GM13976 (cell line): ENCODE results near the gene PCYT2.

ENCODE experiments used
- DNase-seq: peaks from one replicate; pipeline ENCODE4 v3.0.0; 2012; ENCODE audit warnings: low spot score
- in situ Hi-C: fragments of 300-500 bp; cut with MboI; formaldehyde crosslinking; loops from one replicate; pipeline ENCODE4 v1.12.0; 2022; ENCODE audit warnings: low sequenced_read_pairs, mixed read lengths, inconsistent platforms; ENCODE audit not compliant: unreplicated experiment
- TF ChIP-seq, protein P1 (sequence below): IDR thresholded peaks from 2 replicates; pipeline ENCODE4 v1.5.1; 2012; ENCODE audit warnings: borderline replicate concordance, mild to moderate bottlenecking; ENCODE audit not compliant: insufficient read depth; ENCODE audit errors: extremely low read depth, missing control alignments, control extremely low read depth

Gene PCYT2

DNA sequence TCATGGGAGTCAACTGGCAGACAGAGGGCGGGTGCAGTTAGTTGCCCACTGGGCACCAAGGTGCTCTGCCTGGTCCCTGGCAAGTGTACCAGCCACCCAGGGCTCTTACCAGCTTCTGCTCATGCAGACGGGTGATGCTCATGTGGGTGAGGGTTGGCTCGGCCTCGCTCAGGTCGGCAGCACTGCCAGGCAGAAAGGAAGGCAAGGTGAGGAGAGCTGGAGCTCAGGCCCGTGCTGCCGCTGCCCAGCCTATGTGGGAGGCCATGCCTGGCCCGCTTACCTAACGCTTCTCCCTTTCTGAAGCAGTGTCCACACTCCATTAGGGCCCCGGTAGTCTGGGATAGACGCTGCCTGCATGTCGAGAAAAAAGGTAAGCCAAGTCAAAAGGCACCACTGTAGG, 4.1 kb upstream of the PCYT2 start:
- in situ Hi-C loops, result no loop called here
- TF ChIP-seq, protein P1, sequence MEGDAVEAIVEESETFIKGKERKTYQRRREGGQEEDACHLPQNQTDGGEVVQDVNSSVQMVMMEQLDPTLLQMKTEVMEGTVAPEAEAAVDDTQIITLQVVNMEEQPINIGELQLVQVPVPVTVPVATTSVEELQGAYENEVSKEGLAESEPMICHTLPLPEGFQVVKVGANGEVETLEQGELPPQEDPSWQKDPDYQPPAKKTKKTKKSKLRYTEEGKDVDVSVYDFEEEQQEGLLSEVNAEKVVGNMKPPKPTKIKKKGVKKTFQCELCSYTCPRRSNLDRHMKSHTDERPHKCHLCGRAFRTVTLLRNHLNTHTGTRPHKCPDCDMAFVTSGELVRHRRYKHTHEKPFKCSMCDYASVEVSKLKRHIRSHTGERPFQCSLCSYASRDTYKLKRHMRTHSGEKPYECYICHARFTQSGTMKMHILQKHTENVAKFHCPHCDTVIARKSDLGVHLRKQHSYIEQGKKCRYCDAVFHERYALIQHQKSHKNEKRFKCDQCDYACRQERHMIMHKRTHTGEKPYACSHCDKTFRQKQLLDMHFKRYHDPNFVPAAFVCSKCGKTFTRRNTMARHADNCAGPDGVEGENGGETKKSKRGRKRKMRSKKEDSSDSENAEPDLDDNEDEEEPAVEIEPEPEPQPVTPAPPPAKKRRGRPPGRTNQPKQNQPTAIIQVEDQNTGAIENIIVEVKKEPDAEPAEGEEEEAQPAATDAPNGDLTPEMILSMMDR, result no peak
- no peak for DNase-seq

DNA sequence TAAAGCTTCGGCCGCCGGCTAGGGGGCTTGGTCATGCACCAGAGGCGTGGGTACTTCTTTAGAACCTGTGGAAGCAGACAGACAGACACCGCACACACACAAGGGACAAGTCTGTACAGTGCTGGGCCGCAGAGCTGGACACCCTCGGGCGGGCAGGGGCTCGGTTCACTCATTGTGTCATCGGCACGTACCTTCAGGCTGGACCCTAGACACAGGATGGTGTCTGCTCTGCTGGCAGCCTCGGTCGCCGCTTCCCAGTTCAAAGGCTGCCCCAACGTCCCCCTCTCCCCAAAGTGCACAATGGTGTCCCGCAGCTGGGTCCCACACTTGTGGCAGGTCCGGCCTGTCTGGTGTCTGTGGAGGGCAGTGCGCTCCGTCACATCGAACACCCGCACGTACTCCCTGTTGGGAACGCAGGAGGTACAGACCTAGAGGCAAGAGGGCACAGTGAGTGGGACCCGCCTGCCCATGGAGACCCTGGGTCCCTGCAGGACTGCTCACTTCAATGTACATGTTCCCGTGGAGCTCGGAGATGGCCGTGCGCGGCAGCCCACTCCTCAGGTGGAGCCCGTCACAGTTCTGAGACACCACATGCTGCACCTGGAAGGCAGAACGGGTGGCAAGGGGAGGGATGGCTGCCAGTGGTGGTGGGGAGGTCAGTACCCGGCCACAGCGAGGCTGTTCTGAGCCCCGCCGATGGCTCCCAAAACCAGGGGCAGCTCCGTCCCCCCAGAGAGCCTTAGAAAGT, 3.1 kb upstream of the PCYT2 start:
- in situ Hi-C loops, result no loop called here
- no peak for DNase-seq
- TF ChIP-seq, protein P1, result no peak

DNA sequence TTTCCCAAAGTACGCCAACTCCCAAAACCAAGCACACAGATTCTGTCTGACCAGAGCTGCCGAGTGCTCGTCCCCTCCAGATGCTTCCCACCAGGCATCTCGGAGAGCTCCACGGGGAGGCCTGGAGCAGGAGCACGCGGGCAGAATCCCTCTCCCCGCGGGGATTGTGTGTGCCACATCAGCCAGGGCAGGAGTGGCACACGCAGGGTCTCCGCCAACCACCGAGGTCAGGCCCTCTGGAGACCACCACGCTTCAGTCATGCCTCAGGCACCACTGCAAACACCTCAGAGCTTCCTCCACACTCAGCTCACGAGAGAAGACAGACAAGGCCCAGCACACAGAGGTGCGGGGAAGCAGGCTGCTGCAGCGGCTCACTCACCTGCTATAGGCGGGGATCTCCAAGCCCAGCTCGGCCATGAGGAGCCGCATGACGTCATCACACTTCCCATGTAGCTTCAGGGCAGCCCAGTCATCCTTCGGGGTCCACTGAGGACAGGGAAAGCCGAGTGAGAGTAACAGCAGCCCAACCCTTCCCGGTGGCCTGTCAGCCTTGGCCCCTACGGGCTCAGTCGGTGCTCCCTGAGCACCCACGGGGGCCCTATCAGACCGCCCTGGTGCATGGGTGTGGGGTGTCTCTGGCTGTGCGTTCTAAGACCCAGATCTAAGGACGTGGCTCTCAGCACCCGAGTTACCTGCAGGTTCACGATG, 2.3 kb upstream of the PCYT2 start:
- TF ChIP-seq, protein P1, result no peak
- in situ Hi-C loops, result no loop called here
- no peak for DNase-seq

DNA sequence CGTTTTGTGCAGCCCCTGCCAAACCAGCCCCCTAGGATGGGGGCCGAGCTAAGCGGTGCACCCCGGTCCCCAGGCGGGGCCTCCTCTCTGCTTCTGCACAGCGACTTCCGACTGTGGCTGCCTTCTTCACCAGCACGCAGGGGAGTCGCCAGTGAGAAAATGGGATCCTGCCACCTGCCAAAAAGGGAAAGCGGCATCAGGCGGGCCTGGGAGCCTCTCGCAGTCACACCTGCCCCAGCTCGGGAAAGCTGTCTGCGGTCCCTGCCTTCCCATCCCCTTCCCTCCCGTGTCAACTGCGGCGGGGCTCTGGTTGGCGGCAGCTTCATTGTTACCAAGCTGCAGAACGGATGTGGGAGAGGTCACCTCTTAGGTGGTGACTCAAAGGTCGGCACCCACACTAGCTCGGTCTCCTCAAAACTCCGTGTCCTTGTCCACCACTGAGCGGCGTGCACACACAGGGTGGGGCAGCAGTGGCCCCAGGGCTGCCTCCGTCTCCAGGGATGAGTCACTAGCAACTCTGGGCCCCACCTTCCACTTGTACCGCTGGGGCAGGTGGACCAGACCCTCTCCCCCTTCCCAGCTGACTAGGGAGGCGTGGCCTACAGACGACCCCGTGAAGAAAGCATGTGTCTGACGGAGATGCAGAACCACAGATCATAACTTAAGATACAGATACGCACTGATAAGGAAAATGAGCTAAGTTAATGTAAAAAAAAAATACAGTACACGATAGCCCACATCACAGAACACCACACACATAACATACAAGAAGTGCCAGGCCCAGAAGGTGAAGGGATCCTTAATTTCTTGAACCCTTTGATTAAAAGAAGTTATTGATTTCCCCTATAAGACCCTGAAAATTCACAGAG, 1.5 kb upstream of the PCYT2 start:
- in situ Hi-C loops, result no loop called here
- no peak for DNase-seq
- TF ChIP-seq, protein P1, result no peak

DNA sequence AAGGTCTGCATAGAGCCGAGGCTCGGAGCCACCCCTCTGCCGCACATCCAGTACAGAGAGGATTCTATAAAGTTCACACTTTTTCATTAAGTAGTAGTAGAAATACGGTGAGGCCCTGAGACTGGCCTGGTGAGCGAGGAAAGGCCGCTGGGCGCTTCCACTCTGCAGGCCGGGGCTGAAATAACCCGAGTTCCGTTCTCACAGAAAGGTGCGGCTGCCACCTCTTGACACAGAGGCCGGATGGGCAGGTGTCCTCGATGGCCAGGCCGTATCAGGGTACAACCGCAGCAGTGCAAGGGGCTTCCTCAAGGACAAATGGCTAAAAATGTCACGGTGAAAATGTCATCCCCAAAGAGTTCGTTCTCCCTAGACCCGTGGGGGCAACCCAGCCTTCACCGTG, 770 bp upstream of the PCYT2 start:
- TF ChIP-seq, protein P1, result no peak
- DNase-seq, result no peak
- in situ Hi-C loops, result no loop called here

DNA sequence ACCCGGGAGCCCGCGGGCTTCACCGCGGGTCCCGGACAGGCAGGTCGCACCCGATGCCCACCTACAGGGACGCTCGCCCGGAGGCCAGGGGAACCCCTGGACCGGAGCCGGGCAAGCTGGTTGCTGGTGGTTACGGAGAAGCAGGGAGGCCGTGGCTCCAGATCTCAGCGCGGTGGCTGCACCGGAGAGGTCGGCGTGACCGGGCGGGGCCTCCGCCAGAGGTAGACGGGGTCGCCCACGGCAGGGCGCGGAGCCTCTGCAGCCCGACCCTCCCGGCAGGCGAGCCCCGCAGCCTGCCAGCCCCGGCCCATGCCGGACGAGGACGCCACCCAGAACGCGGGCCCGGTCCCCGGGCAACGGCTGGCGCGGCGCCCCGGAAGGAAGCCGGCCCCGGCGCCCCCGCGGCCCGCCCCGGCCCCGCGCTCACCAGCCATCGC, 341 bp downstream of the PCYT2 start:
- no peak for DNase-seq
- in situ Hi-C loops, result no loop called here
- TF ChIP-seq, protein P1, result no peak
